Neural progenitor cell (in vitro differentiated cells): ENCODE data around the gene MYLK. TPM values are rescaled to one million over a fixed set of nuclear protein-coding genes. Genes with fewer than 3 reads are reported as not detected.

Source experiments
- DNase-seq: peaks from one replicate; pipeline ENCODE4 v3.0.0-alpha.2; 2016; ENCODE audit warnings: low spot score
- H2AFZ ChIP-seq: fragments of 200-600 bp; sonication (generic); replicated peaks from 2 replicates; pipeline ENCODE4 v1.6.1; 2016; ENCODE audit warnings: antibody characterized with exemption
- H3F3A ChIP-seq: fragments of 200-600 bp; sonication (generic); 2 replicates; pipeline ENCODE4 v1.6.1; 2016; ENCODE audit warnings: antibody characterized with exemption, low read depth
- H3K27ac ChIP-seq: fragments of 200-600 bp; sonication (generic); 2 replicates; pipeline ENCODE4 v1.5.1; 2016; ENCODE audit warnings: mild to moderate bottlenecking
- H3K27me3 ChIP-seq: fragments of 200-600 bp; sonication (generic); 2 replicates; pipeline ENCODE4 v1.6.1; 2016; ENCODE audit warnings: mild to moderate bottlenecking, moderate library complexity
- H3K36me3 ChIP-seq: fragments of 200-600 bp; sonication (generic); 2 replicates; pipeline ENCODE4 v1.5.1; 2016
- H3K4me1 ChIP-seq: fragments of 200-600 bp; sonication (generic); 2 replicates; pipeline ENCODE4 v1.6.1; 2016; ENCODE audit warnings: mixed run types
- H3K4me2 ChIP-seq: fragments of 200-600 bp; sonication (generic); 2 replicates; pipeline ENCODE4 v1.6.1; 2016
- H3K4me3 ChIP-seq: fragments of 200-600 bp; sonication (generic); 2 replicates; pipeline ENCODE4 v1.5.1; 2016
- H3K79me2 ChIP-seq: fragments of 200-600 bp; sonication (generic); 2 replicates; pipeline ENCODE4 v1.6.1; 2016; ENCODE audit warnings: low read depth
- H3K9ac ChIP-seq: fragments of 200-600 bp; sonication (generic); 2 replicates; pipeline ENCODE4 v1.6.1; 2016
- H3K9me3 ChIP-seq: fragments of 200-600 bp; sonication (generic); 2 replicates; pipeline ENCODE4 v1.5.1; 2016; ENCODE audit warnings: low read depth
- H4K20me1 ChIP-seq: fragments of 200-600 bp; sonication (generic); 2 replicates; pipeline ENCODE4 v1.6.1; 2016; ENCODE audit warnings: low read depth
- H3K27ac Mint-ChIP-seq: 3 replicates; pipeline ENCODE4 v1.8.0; 2021; ENCODE audit warnings: mixed read lengths
- H3K27me3 Mint-ChIP-seq: 2 replicates; pipeline ENCODE4 v1.8.0; 2022; ENCODE audit warnings: low read depth, mild to moderate bottlenecking, inconsistent platforms, moderate library complexity, mixed read lengths; ENCODE audit not compliant: insufficient read depth
- H3K36me3 Mint-ChIP-seq: 3 replicates; pipeline ENCODE4 v1.8.0; 2021; ENCODE audit warnings: mixed read lengths
- H3K4me1 Mint-ChIP-seq: 3 replicates; pipeline ENCODE4 v1.8.0; 2021; ENCODE audit warnings: mixed read lengths
- H3K4me3 Mint-ChIP-seq: 3 replicates; pipeline ENCODE4 v1.8.0; 2021; ENCODE audit warnings: mild to moderate bottlenecking, moderate library complexity, mixed read lengths
- H3K9me3 Mint-ChIP-seq: 3 replicates; pipeline ENCODE4 v1.8.0; 2020; ENCODE audit warnings: mixed read lengths
- EZH2 ChIP-seq: fragments of 200-600 bp; sonication (generic); IDR thresholded peaks from 2 replicates; pipeline ENCODE4 v1.6.1; 2017; ENCODE audit warnings: antibody characterized with exemption, mild to moderate bottlenecking, moderate library complexity
- EZH2phosphoT487 ChIP-seq: fragments of 200-600 bp; sonication (generic); IDR thresholded peaks from 2 replicates; pipeline ENCODE4 v1.6.1; 2017; ENCODE audit warnings: antibody characterized with exemption
- total RNA-seq: library from RNA; depleted of rRNA; stranded (reverse); fragments of >200 nt; gene quantifications from 2 replicates; pipeline ENCODE4 v1.2.3, GENCODE V29; 2015; ENCODE audit warnings: low replicate concordance
- TF ChIP-seq, protein P1 (sequence below): fragments of 200-600 bp; sonication (generic); IDR thresholded peaks from 2 replicates; pipeline ENCODE4 v1.5.1; 2017; ENCODE audit warnings: antibody characterized with exemption, mild to moderate bottlenecking

Gene MYLK
- total RNA-seq, 1 donor from 2014 or later, result 28.4 TPM

GRCh38 chr3:123737168-123737567, 147.0 kb downstream of the MYLK start:
- Histone ChIP-seq H3K4me2 (no peak overlapping the region), H4K20me1 (no peaks in the 10 kb centered on the region), H3K36me3 (no peaks in the 10 kb centered on the region), H3K79me2 (no peaks in the 10 kb centered on the region), H3K9ac (no peak overlapping the region), H3K4me3 (no peak overlapping the region), H3F3A (no peaks in the 10 kb centered on the region), H3K27me3 (no peaks in the 10 kb centered on the region), H3K9me3 (no peaks in the 10 kb centered on the region), H3K4me1 (peaks cover 3% of the 10 kb centered on the region), H2AFZ (no peak overlapping the region), H3K27ac (no peak overlapping the region)
- H3K9me3 Mint-ChIP-seq, result no peaks in the 10 kb centered on the region
- H3K4me1 Mint-ChIP-seq, result peaks cover 8% of the 10 kb centered on the region
- peaks cover 7% of the 10 kb centered on the region for H3K27me3 Mint-ChIP-seq
- H3K36me3 Mint-ChIP-seq, result peaks cover 50% of the 10 kb centered on the region
- TF ChIP-seq, protein P1, sequence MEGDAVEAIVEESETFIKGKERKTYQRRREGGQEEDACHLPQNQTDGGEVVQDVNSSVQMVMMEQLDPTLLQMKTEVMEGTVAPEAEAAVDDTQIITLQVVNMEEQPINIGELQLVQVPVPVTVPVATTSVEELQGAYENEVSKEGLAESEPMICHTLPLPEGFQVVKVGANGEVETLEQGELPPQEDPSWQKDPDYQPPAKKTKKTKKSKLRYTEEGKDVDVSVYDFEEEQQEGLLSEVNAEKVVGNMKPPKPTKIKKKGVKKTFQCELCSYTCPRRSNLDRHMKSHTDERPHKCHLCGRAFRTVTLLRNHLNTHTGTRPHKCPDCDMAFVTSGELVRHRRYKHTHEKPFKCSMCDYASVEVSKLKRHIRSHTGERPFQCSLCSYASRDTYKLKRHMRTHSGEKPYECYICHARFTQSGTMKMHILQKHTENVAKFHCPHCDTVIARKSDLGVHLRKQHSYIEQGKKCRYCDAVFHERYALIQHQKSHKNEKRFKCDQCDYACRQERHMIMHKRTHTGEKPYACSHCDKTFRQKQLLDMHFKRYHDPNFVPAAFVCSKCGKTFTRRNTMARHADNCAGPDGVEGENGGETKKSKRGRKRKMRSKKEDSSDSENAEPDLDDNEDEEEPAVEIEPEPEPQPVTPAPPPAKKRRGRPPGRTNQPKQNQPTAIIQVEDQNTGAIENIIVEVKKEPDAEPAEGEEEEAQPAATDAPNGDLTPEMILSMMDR, result no peak
- TF ChIP-seq EZH2 (no peak), EZH2phosphoT487 (no peak)
- H3K4me3 Mint-ChIP-seq, result no peak overlapping the region
- DNase-seq, result no peak
- H3K27ac Mint-ChIP-seq, result no peak overlapping the region

DNA sequence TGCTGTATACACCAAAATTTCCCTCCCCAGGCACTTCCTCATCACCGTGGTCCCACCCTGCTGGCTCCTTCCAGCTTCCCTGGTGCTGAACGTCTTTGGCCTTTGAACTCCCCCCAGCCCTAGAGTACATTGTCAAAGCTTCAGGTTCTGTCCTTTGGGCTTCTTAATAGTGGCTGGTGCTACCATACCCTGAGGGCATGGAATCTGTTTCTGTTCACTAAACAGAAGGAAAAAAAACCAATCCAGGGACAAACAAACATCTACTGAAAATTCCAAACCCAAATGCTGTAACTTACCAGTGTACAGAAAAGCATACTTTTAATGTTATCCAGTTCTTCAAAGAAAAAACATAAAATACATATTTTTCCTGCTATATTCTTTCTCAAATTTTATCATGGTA, 148.7 kb downstream of the MYLK start:
- Histone ChIP-seq H3K9me3 (no peaks in the 10 kb centered on the region), H3K9ac (no peak overlapping the region), H3K27me3 (no peaks in the 10 kb centered on the region), H3K79me2 (no peaks in the 10 kb centered on the region), H2AFZ (no peak overlapping the region), H3F3A (no peaks in the 10 kb centered on the region), H4K20me1 (no peaks in the 10 kb centered on the region), H3K36me3 (no peaks in the 10 kb centered on the region), H3K4me3 (no peak overlapping the region), H3K4me2 (no peak overlapping the region), H3K27ac (no peak overlapping the region), H3K4me1 (no peaks in the 10 kb centered on the region)
- H3K27ac Mint-ChIP-seq, result no peak overlapping the region
- H3K9me3 Mint-ChIP-seq, result no peaks in the 10 kb centered on the region
- H3K36me3 Mint-ChIP-seq, result peaks cover 51% of the 10 kb centered on the region
- no peak for TF ChIP-seq EZH2
- TF ChIP-seq, protein P1, result no peak
- TF ChIP-seq EZH2phosphoT487, result no peak
- peaks cover 8% of the 10 kb centered on the region for H3K4me1 Mint-ChIP-seq
- H3K27me3 Mint-ChIP-seq, result peaks cover 7% of the 10 kb centered on the region
- no peak for DNase-seq
- no peak overlapping the region for H3K4me3 Mint-ChIP-seq

DNA sequence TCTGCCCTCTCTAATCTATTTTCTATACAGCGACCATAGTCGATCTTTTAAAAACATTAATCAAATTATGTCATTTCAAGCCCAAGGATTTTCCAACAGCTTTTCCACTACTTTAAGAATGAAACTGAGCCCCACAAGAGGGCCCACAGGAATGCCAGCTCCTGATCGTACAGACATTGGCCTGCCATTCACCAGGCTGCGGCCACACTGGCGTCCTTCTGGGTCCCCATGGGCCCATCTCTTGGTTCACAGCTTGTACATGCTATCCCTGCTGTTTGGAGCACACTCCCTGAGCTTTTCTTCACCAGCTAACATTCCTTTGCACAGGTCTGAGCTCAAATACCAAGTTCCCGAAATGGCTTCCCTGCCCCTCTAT, 149.6 kb downstream of the MYLK start:
- H3F3A ChIP-seq, result no peaks in the 10 kb centered on the region
- no peak overlapping the region for H2AFZ ChIP-seq
- H3K36me3 Mint-ChIP-seq, result peaks cover 49% of the 10 kb centered on the region
- no peaks in the 10 kb centered on the region for H4K20me1 ChIP-seq
- TF ChIP-seq, protein P1, result no peak
- TF ChIP-seq EZH2 (no peak), EZH2phosphoT487 (no peak)
- H3K79me2 ChIP-seq, result no peaks in the 10 kb centered on the region
- no peak overlapping the region for H3K4me2 ChIP-seq
- no peaks in the 10 kb centered on the region for H3K4me1 ChIP-seq
- H3K9me3 ChIP-seq, result no peaks in the 10 kb centered on the region
- H3K27ac ChIP-seq, result no peak overlapping the region
- no peak for DNase-seq
- no peaks in the 10 kb centered on the region for H3K36me3 ChIP-seq
- no peaks in the 10 kb centered on the region for H3K9me3 Mint-ChIP-seq
- peaks cover 4% of the 10 kb centered on the region for H3K27me3 Mint-ChIP-seq
- H3K4me3 ChIP-seq, result no peak overlapping the region
- peak overlapping the region; percentile 8 for H3K27ac Mint-ChIP-seq
- no peak overlapping the region for H3K9ac ChIP-seq
- H3K4me1 Mint-ChIP-seq, result peaks cover 8% of the 10 kb centered on the region
- no peaks in the 10 kb centered on the region for H3K27me3 ChIP-seq
- no peak overlapping the region for H3K4me3 Mint-ChIP-seq
